ENCODE data around the gene NYAP1.

NYAP1 gene

GRCh38 chr7:100455206-100455605 lies 28.5 kb upstream of the NYAP1 start:
- no peak overlapping the region for H3K27ac ChIP-seq (ENCODE audit: poor library complexity, severe bottlenecking)
- no peak for TF ChIP-seq CTCF (IDR thresholded peaks at IDR 0.05; ENCODE audit: poor library complexity, severe bottlenecking)

GRCh38 chr7:100456562-100456961 lies 27.2 kb upstream of the NYAP1 start:
- Histone ChIP-seq H3K27ac (ENCODE audit: poor library complexity, severe bottlenecking) (no peak overlapping the region), H3K36me3 (ENCODE audit: low read depth) (no peaks in the 10 kb centered on the region), H3K27me3 (ENCODE audit: insufficient read depth, poor library complexity, severe bottlenecking) (no peaks in the 10 kb centered on the region), H3K4me1 (ENCODE audit: insufficient read depth, poor library complexity, severe bottlenecking) (no peaks in the 10 kb centered on the region), H3K9me3 (ENCODE audit: severe bottlenecking) (no peaks in the 10 kb centered on the region), H3K4me3 (ENCODE audit: severe bottlenecking) (no peak overlapping the region)
- DNase-seq (ENCODE audit: low spot score) (no peak), ATAC-seq (ENCODE audit: low read depth) (no peak)
- TF ChIP-seq CTCF (IDR thresholded peaks at IDR 0.05; ENCODE audit: poor library complexity, severe bottlenecking): no peak

More at GRCh38 chr7:100455206-100455605, 28.5 kb upstream of the NYAP1 start:
- Histone ChIP-seq H3K36me3 (ENCODE audit: low read depth) (no peaks in the 10 kb centered on the region), H3K4me3 (ENCODE audit: severe bottlenecking) (no peak overlapping the region), H3K27me3 (ENCODE audit: insufficient read depth, poor library complexity, severe bottlenecking) (no peaks in the 10 kb centered on the region), H3K4me1 (ENCODE audit: insufficient read depth, poor library complexity, severe bottlenecking) (no peaks in the 10 kb centered on the region), H3K9me3 (ENCODE audit: severe bottlenecking) (no peaks in the 10 kb centered on the region)
- DNase-seq (ENCODE audit: low spot score): no peak
- ATAC-seq (ENCODE audit: low read depth): no peak

DNA sequence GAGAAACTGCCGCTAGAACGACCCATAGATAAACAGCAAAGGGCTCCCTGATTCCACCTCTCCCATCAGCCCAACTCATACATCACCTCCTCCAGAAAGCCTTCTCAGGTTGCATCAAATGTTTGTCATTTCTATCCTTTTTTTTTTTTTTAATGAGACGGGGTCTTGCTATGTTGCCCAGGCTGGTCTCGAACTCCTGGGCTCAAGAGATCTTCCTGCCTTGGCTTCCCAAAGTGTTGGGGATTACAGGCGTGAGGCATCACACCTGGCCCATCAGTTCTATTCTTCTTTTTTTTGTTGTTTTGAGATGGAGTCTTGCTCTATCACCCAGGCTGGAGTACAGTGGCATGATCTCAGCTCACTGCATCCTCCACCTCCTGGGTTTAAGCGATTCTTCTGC lies 26.7 kb upstream of the NYAP1 start:
- TF ChIP-seq CTCF (IDR thresholded peaks at IDR 0.05; ENCODE audit: poor library complexity, severe bottlenecking): no peak
- Histone ChIP-seq H3K27ac (ENCODE audit: poor library complexity, severe bottlenecking) (no peak overlapping the region), H3K9me3 (ENCODE audit: severe bottlenecking) (no peaks in the 10 kb centered on the region), H3K27me3 (ENCODE audit: insufficient read depth, poor library complexity, severe bottlenecking) (no peaks in the 10 kb centered on the region), H3K4me1 (ENCODE audit: insufficient read depth, poor library complexity, severe bottlenecking) (no peaks in the 10 kb centered on the region), H3K36me3 (ENCODE audit: low read depth) (no peaks in the 10 kb centered on the region), H3K4me3 (ENCODE audit: severe bottlenecking) (no peak overlapping the region)
- ATAC-seq (ENCODE audit: low read depth): no peak
- no peak for DNase-seq (ENCODE audit: low spot score)

- Histone ChIP-seq H3K9me3 (ENCODE audit: severe bottlenecking) (no peaks in the 10 kb centered on the region), H3K27me3 (ENCODE audit: insufficient read depth, poor library complexity, severe bottlenecking) (no peaks in the 10 kb centered on the region), H3K27ac (ENCODE audit: poor library complexity, severe bottlenecking) (no peak within 1 kb of the TSS), H3K4me3 (ENCODE audit: severe bottlenecking) (no peak within 1 kb of the TSS), H3K36me3 (ENCODE audit: low read depth) (0 out of 2 replicates have a peak, but pooled peaks cover 5% of the 10 kb centered on the region), H3K4me1 (ENCODE audit: insufficient read depth, poor library complexity, severe bottlenecking) (no peaks in the 10 kb centered on the region)
- ATAC-seq (ENCODE audit: low read depth) (0 out of 3 replicates have a peak, but pooled peaks have one; percentile 16), DNase-seq (ENCODE audit: low spot score) (no peak)
- TF ChIP-seq CTCF (IDR thresholded peaks at IDR 0.05; ENCODE audit: poor library complexity, severe bottlenecking): no peak
Observed at GRCh38 chr7:100464210-100464660, 19.5 kb upstream of the NYAP1 start, which contains the start of gene SPACDR. TSS of gene SPACDR (minus strand) at chr7:100464260. CDS start at chr7:100464025, 235 bp downstream.

GRCh38 chr7:100464791-100465190 lies 18.9 kb upstream of the NYAP1 start:
- no peak for DNase-seq (ENCODE audit: low spot score)

More at GRCh38 chr7:100464791-100465190, 18.9 kb upstream of the NYAP1 start:
- Histone ChIP-seq H3K4me1 (ENCODE audit: insufficient read depth, poor library complexity, severe bottlenecking) (no peaks in the 10 kb centered on the region), H3K27me3 (ENCODE audit: insufficient read depth, poor library complexity, severe bottlenecking) (no peaks in the 10 kb centered on the region), H3K27ac (ENCODE audit: poor library complexity, severe bottlenecking) (no peak overlapping the region), H3K9me3 (ENCODE audit: severe bottlenecking) (no peaks in the 10 kb centered on the region), H3K4me3 (ENCODE audit: severe bottlenecking) (no peak overlapping the region), H3K36me3 (ENCODE audit: low read depth) (0 out of 2 replicates have a peak, but pooled peaks cover 5% of the 10 kb centered on the region)
- ATAC-seq (ENCODE audit: low read depth): no peak
- TF ChIP-seq CTCF (IDR thresholded peaks at IDR 0.05; ENCODE audit: poor library complexity, severe bottlenecking): no peak
